OCI-LY1 (cell line): Measurements from ENCODE around the gene YPEL2.

ENCODE experiments used
- EZH2 ChIP-seq: fragments of 200-600 bp; sonication (generic), shearing (Covaris generic); IDR thresholded peaks from 2 replicates; pipeline ENCODE4 v1.8.0; 2017; ENCODE audit warnings: borderline replicate concordance, mixed run types, mild to moderate bottlenecking, antibody characterized with exemption, low read length, moderate library complexity, mixed read lengths
- TF ChIP-seq, protein P1 (sequence below): fragments of 200-600 bp; sonication (generic), shearing (Covaris generic); IDR thresholded peaks from 2 replicates; pipeline ENCODE4 v1.5.1; 2017; ENCODE audit warnings: mild to moderate bottlenecking, antibody characterized with exemption, low read length, moderate library complexity, mixed read lengths

- TF ChIP-seq, protein P1, sequence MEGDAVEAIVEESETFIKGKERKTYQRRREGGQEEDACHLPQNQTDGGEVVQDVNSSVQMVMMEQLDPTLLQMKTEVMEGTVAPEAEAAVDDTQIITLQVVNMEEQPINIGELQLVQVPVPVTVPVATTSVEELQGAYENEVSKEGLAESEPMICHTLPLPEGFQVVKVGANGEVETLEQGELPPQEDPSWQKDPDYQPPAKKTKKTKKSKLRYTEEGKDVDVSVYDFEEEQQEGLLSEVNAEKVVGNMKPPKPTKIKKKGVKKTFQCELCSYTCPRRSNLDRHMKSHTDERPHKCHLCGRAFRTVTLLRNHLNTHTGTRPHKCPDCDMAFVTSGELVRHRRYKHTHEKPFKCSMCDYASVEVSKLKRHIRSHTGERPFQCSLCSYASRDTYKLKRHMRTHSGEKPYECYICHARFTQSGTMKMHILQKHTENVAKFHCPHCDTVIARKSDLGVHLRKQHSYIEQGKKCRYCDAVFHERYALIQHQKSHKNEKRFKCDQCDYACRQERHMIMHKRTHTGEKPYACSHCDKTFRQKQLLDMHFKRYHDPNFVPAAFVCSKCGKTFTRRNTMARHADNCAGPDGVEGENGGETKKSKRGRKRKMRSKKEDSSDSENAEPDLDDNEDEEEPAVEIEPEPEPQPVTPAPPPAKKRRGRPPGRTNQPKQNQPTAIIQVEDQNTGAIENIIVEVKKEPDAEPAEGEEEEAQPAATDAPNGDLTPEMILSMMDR = no peak
- no peak for TF ChIP-seq EZH2
These were observed 26.6 kb upstream of the YPEL2 start for GRCh38 chr17:59304811-59305210.
